ENCODE measurements around the gene MYCBP2. TPM values are rescaled to one million over a fixed set of nuclear protein-coding genes. Genes with fewer than 3 reads are reported as not detected.

The MYCBP2 gene
- total and polyA plus RNA-seq, 9 donors, result 45.6 to 145 (median 100) TPM

DNA sequence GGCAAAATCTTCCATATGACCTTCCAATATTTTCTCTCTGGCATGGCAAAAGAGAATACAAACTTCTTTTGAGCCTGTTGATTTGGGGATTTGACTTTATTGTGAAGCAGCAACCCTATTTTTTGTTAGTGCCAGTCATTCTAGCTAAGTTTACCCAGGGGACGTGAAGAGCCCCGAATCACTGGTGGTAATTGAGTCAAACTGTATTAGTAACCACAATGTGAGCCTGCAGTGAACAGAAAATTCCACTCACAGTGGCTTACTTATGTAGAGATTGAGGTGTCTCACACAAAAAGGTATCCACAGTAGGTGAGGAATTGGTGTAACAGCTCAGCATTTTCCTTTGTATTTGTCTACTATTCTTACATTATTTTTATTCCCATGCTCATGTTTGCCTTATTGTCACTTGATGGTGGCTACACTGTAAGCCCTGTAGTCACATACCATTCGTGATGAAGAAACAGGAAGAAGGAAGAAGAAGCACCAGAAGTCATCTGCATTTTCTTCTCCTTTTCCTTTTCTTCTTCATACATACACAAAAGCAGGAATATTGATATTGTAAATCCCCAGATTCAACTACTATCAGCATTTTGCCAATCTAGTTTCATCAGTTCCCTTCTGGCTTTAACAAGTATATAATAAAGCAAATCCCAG lies 33.3 kb upstream of the MYCBP2 start:
- WGBS, 3 donors, result 82 to 89% (median 86%) methylated on average over 3 of the region's 3 CpGs
- no peaks in the 10 kb centered on the region for H3K4me1 ChIP-seq (ENCODE audit: insufficient read depth)
- no peak overlapping the region for H3K4me3 ChIP-seq
- no peaks in the 10 kb centered on the region for H3K27me3 ChIP-seq
- TF ChIP-seq POLR2A (IDR thresholded peaks at IDR 0.05) (no peak), EP300 (IDR thresholded peaks at IDR 0.05) (no peak)
- TF ChIP-seq, protein P1, sequence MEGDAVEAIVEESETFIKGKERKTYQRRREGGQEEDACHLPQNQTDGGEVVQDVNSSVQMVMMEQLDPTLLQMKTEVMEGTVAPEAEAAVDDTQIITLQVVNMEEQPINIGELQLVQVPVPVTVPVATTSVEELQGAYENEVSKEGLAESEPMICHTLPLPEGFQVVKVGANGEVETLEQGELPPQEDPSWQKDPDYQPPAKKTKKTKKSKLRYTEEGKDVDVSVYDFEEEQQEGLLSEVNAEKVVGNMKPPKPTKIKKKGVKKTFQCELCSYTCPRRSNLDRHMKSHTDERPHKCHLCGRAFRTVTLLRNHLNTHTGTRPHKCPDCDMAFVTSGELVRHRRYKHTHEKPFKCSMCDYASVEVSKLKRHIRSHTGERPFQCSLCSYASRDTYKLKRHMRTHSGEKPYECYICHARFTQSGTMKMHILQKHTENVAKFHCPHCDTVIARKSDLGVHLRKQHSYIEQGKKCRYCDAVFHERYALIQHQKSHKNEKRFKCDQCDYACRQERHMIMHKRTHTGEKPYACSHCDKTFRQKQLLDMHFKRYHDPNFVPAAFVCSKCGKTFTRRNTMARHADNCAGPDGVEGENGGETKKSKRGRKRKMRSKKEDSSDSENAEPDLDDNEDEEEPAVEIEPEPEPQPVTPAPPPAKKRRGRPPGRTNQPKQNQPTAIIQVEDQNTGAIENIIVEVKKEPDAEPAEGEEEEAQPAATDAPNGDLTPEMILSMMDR (IDR thresholded peaks at IDR 0.05), result no peak
- H3K27ac ChIP-seq, result no peak overlapping the region
- no peaks in the 10 kb centered on the region for H3K9me3 ChIP-seq
- intact Hi-C loops (cut with DNase I), result no loop called here
- no peaks in the 10 kb centered on the region for H3K36me3 ChIP-seq
- DNase-seq, result no peak

DNA sequence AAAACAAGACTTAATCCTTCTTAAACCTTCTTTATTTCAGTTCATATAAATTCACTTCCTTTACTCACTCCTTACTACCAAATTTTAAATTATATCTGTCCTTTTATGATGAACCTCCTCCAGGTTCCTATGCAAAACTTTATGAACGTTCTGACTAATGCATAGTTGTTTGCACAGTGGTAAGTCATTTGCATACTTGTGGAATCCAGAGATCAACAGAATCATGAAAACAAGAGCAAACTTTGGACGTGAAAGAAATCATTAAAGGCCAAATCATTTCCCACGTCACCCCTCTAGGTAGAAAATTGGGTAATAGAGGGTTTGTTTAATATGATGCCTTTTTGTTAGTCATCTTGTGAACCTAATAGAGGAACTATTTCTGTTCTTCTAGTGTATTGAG lies 32.3 kb upstream of the MYCBP2 start:
- Histone ChIP-seq H3K4me1 (ENCODE audit: insufficient read depth) (no peaks in the 10 kb centered on the region), H3K27ac (no peak overlapping the region), H3K9me3 (no peaks in the 10 kb centered on the region), H3K4me3 (no peak overlapping the region), H3K36me3 (no peaks in the 10 kb centered on the region), H3K27me3 (no peaks in the 10 kb centered on the region)
- TF ChIP-seq POLR2A (IDR thresholded peaks at IDR 0.05), result no peak
- TF ChIP-seq, protein P1 (IDR thresholded peaks at IDR 0.05), result no peak
- TF ChIP-seq EP300 (IDR thresholded peaks at IDR 0.05), result no peak
- DNase-seq, result no peak
- 51 to 70% (median 55%) methylated on average over 3 of the region's 3 CpGs for WGBS, 3 donors
- intact Hi-C loops (cut with DNase I), result no loop called here

DNA sequence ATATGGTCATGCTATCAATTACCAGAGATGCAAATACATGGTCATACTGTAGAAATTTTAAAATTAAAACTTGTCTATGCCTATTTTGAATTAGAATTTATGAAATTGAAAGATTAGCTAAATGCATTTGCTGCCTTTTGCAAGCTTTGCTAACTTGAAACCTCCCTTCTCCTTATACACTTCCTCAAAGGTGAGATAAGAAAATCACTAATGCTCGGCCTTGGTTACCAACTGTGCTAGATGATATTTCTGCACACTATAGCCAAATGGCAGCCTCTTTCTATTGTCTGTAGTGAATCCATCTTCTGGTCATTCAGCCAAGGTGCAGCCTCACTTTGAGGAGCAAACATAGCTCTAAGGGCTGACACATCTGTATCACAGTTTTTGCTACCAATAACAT lies 31.1 kb upstream of the MYCBP2 start:
- intact Hi-C loops (cut with DNase I), result no loop called here
- no peak overlapping the region for H3K4me3 ChIP-seq

DNA sequence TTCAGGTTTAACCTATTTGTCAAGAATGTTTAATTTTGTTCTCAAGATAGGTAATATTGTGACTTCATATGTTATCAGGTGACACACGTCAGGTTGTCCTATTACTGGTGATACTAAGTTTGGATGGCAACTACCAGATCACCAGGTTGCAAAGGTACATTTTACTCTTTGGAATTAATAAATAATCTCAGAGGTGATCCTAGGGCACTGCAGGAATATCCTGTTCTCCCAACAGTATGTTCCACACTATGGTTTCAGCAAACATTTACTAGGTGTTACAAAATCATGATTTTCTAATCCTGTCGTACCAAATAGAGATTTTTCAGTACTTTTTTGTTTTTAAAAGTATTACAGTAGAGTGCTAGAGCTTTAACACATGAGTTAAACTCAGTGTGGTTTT lies 29.3 kb upstream of the MYCBP2 start:
- H3K27ac ChIP-seq, result no peak overlapping the region
- no peaks in the 10 kb centered on the region for H3K27me3 ChIP-seq
- TF ChIP-seq EP300 (IDR thresholded peaks at IDR 0.05), result no peak
- no peak for TF ChIP-seq POLR2A (IDR thresholded peaks at IDR 0.05)
- TF ChIP-seq, protein P1 (IDR thresholded peaks at IDR 0.05), result no peak
- DNase-seq, result no peak
- H3K9me3 ChIP-seq, result no peaks in the 10 kb centered on the region
- intact Hi-C loops (cut with DNase I), result no loop called here
- no peaks in the 10 kb centered on the region for H3K4me1 ChIP-seq (ENCODE audit: insufficient read depth)
- H3K36me3 ChIP-seq, result no peaks in the 10 kb centered on the region
- H3K4me3 ChIP-seq, result no peak overlapping the region
- 91 to 94% (median 93%) methylated on average over 2 of the region's 2 CpGs for WGBS, 3 donors

More for the DNA sequence above, 31.1 kb upstream of the MYCBP2 start:
- DNase-seq, result no peak
- no peaks in the 10 kb centered on the region for H3K9me3 ChIP-seq
- no peaks in the 10 kb centered on the region for H3K27me3 ChIP-seq
- H3K27ac ChIP-seq, result no peak overlapping the region
- H3K36me3 ChIP-seq, result no peaks in the 10 kb centered on the region
- TF ChIP-seq POLR2A (IDR thresholded peaks at IDR 0.05), result no peak
- TF ChIP-seq, protein P1 (IDR thresholded peaks at IDR 0.05), result no peak
- TF ChIP-seq EP300 (IDR thresholded peaks at IDR 0.05), result no peak
- no peaks in the 10 kb centered on the region for H3K4me1 ChIP-seq (ENCODE audit: insufficient read depth)
- 75 to 84% (median 79%) methylated on average over 1 of the region's 1 CpG for WGBS, 3 donors
